HepG2 (cell line): Measurements from ENCODE around the gene SMCO1. TPM values are rescaled to one million over a fixed set of nuclear protein-coding genes. Genes with fewer than 3 reads are reported as not detected.

Experiments
- FOXJ3 ChIP-seq: sonication (generic); formaldehyde crosslinking; IDR thresholded peaks from 2 replicates; pipeline ENCODE4 v1.4.0; 2020; ENCODE audit warnings: missing genetic modification reagents, mild to moderate bottlenecking, borderline replicate concordance
- HOXA5 ChIP-seq: sonication (generic); formaldehyde crosslinking; IDR thresholded peaks from 2 replicates; pipeline ENCODE4 v1.4.0; 2020; ENCODE audit warnings: missing genetic modification reagents
- KAT2B ChIP-seq: fragments of 150-350 bp; IDR thresholded peaks from 2 replicates; pipeline ENCODE4 v1.6.1; 2014; ENCODE audit warnings: low read depth, low read length, borderline replicate concordance
- MAFF ChIP-seq: IDR thresholded peaks from 2 replicates; pipeline ENCODE4 v1.6.1; 2011; ENCODE audit warnings: low read depth, low read length, improper control_type of control experiment
- MED1 ChIP-seq: sonication (generic); formaldehyde crosslinking; IDR thresholded peaks from 2 replicates; pipeline ENCODE4 v1.4.0; 2020; ENCODE audit warnings: missing genetic modification reagents
- MYC ChIP-seq: sonication (generic); formaldehyde crosslinking; IDR thresholded peaks from 2 replicates; pipeline ENCODE4 v1.9.0; 2021; ENCODE audit warnings: missing genetic modification reagents, borderline replicate concordance
- ONECUT2 ChIP-seq: sonication (generic); formaldehyde crosslinking; IDR thresholded peaks from 2 replicates; pipeline ENCODE4 v1.4.0; 2020; ENCODE audit warnings: missing genetic modification reagents
- SP5 ChIP-seq: IDR thresholded peaks from 2 replicates; pipeline ENCODE4 v1.6.1; 2016; ENCODE audit warnings: low read depth, borderline replicate concordance
- STAG1 ChIP-seq: sonication (generic); formaldehyde crosslinking; IDR thresholded peaks from 2 replicates; pipeline ENCODE4 v1.4.0; 2020; ENCODE audit warnings: missing genetic modification reagents
- TEAD3 ChIP-seq: optimal IDR thresholded peaks from 2 replicates; pipeline ENCODE3; 2016; ENCODE audit warnings: borderline replicate concordance
- ZNF788 ChIP-seq: sonication (generic); formaldehyde crosslinking; IDR thresholded peaks from 2 replicates; pipeline ENCODE4 v1.5.0; 2020; ENCODE audit warnings: mild to moderate bottlenecking, missing genetic modification reagents, borderline replicate concordance
- ZNF891 ChIP-seq: sonication (generic); formaldehyde crosslinking; IDR thresholded peaks from 2 replicates; pipeline ENCODE4 v1.5.0; 2020; ENCODE audit warnings: mild to moderate bottlenecking, missing genetic modification reagents
- polyA plus RNA-seq, 8 experiments: library from polyadenylated mRNA; depleted of rRNA in 3 of 8; stranded (reverse) in 7 of 8; unstranded in 1 of 8; fragments of >200 nt; fragmentation: Illumina TruSeq in 4 of 8; extraction: Trizol in 4 of 8; gene quantifications; 2 replicates each; pipeline versions ENCODE4 v1.2.1 to v1.2.3, GENCODE V29; 2011 to 2016; ENCODE audit warnings: low read depth in 4 of 8, missing spikeins in 1 of 8, mixed read lengths in 1 of 8; ENCODE audit not compliant: insufficient read depth in 1 of 8
- total RNA-seq, 5 experiments: library from RNA; depleted of rRNA; stranded (reverse); fragments of >200 nt; fragmentation: Illumina TruSeq; extraction: Trizol; gene quantifications; 2 replicates each; pipeline ENCODE4 v1.2.3, GENCODE V29; 2016; ENCODE audit warnings: low read depth in 1 of 5
- TF ChIP-seq, protein P1 (sequence below): sonication (generic); formaldehyde crosslinking; IDR thresholded peaks from 2 replicates; pipeline ENCODE4 v1.4.0; 2020; ENCODE audit warnings: missing genetic modification reagents, borderline replicate concordance
- TF ChIP-seq, protein P2 (sequence below): sonication (generic); formaldehyde crosslinking; IDR thresholded peaks from 2 replicates; pipeline ENCODE4 v1.8.0; 2022; ENCODE audit warnings: low read depth, missing genetic modification reagents
- TF ChIP-seq, protein P3 (sequence below): sonication (generic); formaldehyde crosslinking; IDR thresholded peaks from 2 replicates; pipeline ENCODE4 v1.5.1; 2020; ENCODE audit warnings: mild to moderate bottlenecking, missing genetic modification reagents, borderline replicate concordance

Gene SMCO1
- total and polyA plus RNA-seq, 2 of the 13 experiments (the other 11 are each of a cell fraction or from before 2014, with no cell fraction given), result not detected

DNA sequence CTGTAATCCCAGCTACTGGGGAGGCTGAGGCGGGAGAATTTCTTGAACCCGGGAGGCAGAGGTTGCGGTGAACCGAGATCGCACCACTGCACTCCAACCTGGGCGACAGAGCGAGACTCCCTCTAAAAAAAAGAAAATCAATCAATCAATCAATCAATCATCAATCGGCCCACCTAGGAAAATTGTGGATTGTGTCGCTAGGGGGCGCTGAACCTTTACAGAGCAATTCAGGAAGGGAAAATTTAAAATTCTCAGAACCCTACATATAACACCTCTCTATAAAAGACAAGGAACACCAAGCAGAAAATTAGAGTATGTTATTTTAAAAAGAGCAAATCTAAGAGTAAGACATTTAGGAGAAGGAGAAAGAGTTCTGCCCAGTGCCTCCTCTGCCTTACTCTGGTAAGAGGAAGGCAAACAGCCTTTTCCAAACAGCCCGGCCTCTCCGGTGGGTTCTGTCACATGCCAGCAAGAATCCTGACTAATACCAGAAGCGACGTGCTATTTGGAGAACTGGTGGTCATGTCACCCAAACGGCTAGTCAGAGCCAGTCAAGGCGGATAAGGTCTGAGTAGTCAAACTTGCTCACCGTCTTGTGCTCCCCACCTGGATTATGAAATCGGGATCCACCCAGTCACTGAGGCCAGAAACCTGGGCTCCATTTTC is 22.3 kb upstream of the SMCO1 start (continued):
- TF ChIP-seq, protein P1, sequence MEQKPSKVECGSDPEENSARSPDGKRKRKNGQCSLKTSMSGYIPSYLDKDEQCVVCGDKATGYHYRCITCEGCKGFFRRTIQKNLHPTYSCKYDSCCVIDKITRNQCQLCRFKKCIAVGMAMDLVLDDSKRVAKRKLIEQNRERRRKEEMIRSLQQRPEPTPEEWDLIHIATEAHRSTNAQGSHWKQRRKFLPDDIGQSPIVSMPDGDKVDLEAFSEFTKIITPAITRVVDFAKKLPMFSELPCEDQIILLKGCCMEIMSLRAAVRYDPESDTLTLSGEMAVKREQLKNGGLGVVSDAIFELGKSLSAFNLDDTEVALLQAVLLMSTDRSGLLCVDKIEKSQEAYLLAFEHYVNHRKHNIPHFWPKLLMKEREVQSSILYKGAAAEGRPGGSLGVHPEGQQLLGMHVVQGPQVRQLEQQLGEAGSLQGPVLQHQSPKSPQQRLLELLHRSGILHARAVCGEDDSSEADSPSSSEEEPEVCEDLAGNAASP, result no peak
- no peak for TF ChIP-seq FOXJ3 (CRISPR knock-in tag)
- no peak for TF ChIP-seq HOXA5 (CRISPR knock-in tag)
- no peak for TF ChIP-seq ZNF788
- TF ChIP-seq SP5 (CRISPR knock-in tag), result no peak
- TF ChIP-seq, protein P2, sequence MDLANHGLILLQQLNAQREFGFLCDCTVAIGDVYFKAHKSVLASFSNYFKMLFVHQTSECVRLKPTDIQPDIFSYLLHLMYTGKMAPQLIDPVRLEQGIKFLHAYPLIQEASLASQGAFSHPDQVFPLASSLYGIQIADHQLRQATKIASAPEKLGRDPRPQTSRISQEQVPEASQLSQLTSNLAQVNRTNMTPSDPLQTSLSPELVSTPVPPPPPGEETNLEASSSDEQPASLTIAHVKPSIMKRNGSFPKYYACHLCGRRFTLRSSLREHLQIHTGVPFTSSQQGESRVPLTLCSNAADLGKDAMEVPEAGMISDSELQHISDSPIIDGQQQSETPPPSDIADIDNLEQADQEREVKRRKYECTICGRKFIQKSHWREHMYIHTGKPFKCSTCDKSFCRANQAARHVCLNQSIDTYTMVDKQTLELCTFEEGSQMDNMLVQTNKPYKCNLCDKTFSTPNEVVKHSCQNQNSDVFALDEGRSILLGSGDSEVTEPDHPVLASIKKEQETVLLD (CRISPR knock-in tag), result no peak
- TF ChIP-seq MED1 (CRISPR knock-in tag), result no peak
- TF ChIP-seq ZNF891, result no peak
- TF ChIP-seq KAT2B, result peak; percentile 84
- TF ChIP-seq, protein P3, sequence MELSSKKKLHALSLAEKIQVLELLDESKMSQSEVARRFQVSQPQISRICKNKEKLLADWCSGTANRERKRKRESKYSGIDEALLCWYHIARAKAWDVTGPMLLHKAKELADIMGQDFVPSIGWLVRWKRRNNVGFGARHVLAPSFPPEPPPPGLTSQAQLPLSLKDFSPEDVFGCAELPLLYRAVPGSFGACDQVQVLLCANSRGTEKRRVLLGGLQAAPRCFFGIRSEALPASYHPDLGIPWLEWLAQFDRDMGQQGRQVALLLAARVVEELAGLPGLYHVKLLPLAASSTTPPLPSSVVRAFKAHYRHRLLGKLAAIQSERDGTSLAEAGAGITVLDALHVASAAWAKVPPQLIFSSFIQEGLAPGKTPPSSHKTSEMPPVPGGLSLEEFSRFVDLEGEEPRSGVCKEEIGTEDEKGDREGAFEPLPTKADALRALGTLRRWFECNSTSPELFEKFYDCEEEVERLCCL (CRISPR knock-in tag), result no peak
- no peak for TF ChIP-seq TEAD3
- peak; percentile 69 for TF ChIP-seq ONECUT2 (CRISPR knock-in tag)
- TF ChIP-seq STAG1, result peak; percentile 34; the same call in 1 of the 2 replicates
- no peak for TF ChIP-seq MAFF
- no peak for TF ChIP-seq MYC (CRISPR knock-in tag)
